GM18873 (cell line): ENCODE results near the gene CNTN6.

Experiments
- ATAC-seq: cut with Tn5 transposase; IDR thresholded peaks from one replicate; pipeline ENCODE4 v1.9.1; 2021; ENCODE audit warnings: mild to moderate bottlenecking, moderate library complexity, moderate number of reproducible peaks; ENCODE audit not compliant: unreplicated experiment, low FRiP score

Gene CNTN6

GRCh38 chr3:1171320-1171719 is 78.5 kb downstream of the CNTN6 start:
- ATAC-seq, result no peak

GRCh38 chr3:1172644-1173043 is 79.8 kb downstream of the CNTN6 start:
- ATAC-seq, result no peak

DNA sequence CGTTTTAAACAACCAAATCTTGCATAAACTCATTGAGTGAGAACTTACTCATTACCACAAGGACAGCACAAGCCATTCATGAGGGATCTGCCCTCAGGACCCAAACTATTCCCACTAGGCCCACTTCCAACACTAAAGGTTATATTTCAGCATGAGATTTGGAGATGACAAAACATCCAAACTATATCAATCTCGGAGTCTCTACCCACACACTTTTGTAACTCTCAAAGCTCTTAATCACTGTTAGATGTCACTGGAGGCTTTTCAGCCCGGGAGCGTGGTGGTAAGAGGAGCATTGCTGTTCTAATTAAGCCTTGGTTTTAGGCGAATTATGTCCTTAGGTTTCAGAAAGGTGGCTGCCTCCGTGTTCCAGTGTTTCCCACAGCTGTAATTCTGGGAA is 86.3 kb downstream of the CNTN6 start:
- no peak for ATAC-seq

- ATAC-seq, result no peak
These were observed 90.7 kb downstream of the CNTN6 start for GRCh38 chr3:1183320-1184048.

GRCh38 chr3:1190569-1190968 is 97.7 kb downstream of the CNTN6 start:
- ATAC-seq, result no peak

- no peak for ATAC-seq
These were observed 98.2 kb downstream of the CNTN6 start for GRCh38 chr3:1191026-1191425.

DNA sequence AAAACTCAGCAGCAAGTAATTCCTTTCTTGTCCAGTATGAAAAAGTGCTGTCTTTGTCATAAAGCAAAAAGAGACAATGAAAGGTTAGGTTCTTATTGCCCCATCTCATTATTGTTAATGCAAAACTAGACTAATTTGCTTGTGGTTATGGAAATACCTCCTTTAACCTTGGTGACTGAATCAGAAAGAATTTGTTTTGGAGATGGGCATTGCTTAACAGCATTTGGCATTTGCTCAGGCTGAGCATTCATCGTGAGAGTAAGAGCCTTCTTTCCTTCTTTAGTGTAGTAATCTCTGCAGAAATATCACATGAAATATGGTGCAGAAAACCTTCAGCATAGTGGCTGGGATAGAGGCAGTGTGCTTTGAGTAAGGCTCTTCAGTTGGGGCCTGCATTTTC is 103.1 kb downstream of the CNTN6 start:
- no peak for ATAC-seq

- ATAC-seq, result no peak
These were observed 104.2 kb downstream of the CNTN6 start for GRCh38 chr3:1197051-1197450.

GRCh38 chr3:1200371-1200770 is 107.5 kb downstream of the CNTN6 start:
- no peak for ATAC-seq

- ATAC-seq, result no peak
These were observed 115.1 kb downstream of the CNTN6 start for GRCh38 chr3:1207904-1208303.

- ATAC-seq, result no peak
These were observed 122.1 kb downstream of the CNTN6 start for GRCh38 chr3:1214933-1215332.

DNA sequence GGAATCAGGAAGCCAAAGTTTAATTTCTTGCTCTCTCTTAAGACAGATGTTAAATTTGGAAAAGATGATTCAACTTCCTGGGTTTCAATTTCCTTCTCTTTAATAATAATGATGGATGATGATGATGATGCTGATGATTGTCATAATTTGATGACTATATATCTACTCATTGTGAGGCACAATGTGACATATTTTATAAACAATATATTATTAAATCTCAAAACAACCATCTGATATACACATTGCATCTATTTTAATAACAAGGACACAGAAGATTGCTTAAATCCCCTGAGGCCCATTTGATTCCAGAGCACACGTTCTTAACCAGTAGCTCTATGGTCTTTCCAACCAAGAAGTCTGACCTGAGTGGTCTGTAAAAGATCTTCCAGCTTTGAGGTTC is 124.0 kb downstream of the CNTN6 start:
- no peak for ATAC-seq

- ATAC-seq, result no peak
These were observed 134.3 kb downstream of the CNTN6 start for GRCh38 chr3:1227111-1227510.

GRCh38 chr3:1228289-1228688 is 135.5 kb downstream of the CNTN6 start:
- no peak for ATAC-seq

DNA sequence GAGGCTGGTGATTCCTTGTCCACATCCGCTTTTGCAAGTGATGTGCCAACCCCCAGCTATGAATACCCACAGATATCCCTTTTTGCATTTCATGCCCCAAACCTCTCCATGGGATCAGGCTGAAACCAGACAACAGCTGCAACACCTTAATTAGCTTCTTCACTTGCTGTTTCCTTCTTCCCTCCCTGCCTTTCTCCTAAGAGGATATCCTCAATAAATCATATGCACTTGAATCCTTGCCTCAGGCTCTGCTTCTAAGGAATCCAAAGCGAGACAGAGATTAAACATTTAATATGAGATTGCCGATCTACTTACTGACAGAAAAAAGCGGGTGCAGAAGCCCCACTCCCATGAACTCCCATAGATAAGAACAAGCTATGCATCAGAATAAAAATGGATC is 138.1 kb downstream of the CNTN6 start:
- ATAC-seq, result no peak

GRCh38 chr3:1232276-1232675 is 139.5 kb downstream of the CNTN6 start:
- ATAC-seq, result no peak

- no peak for ATAC-seq
These were observed 142.8 kb downstream of the CNTN6 start for GRCh38 chr3:1235526-1236120.

DNA sequence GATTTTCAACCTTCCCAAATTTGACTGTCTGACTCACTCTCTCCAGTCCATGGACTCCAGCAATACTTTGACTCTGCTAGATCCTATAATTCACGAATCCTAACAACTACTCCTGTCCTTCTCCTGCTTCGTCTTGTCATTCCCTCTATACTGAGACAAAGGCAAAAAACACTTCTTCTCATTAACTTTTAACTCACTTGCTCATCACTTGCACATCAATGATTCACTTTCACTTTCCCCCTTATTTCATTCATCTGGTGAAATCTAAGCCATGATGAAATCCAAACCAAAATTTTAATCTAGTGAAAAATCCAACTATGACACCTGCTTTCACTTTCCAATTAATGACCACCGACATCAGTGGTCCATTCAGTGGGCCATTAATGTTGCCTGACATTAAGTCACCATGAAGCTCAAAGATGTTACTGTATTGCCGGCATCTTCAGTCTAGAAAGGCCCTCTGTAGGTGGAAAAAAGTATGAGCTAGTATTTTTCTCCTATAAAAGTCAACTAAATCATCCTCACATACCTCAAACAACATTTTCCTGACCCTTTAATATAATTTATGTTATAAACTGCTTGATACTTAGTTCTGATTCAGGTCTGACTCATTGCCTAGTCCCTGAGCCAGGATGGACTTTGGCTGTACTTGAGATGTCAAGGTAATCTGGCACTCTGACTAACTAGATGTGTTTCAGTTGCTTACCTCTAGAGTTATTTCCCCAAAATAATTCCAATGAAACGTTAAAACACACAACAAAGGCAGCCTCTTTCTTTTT is 158.6 kb downstream of the CNTN6 start:
- ATAC-seq, result no peak

DNA sequence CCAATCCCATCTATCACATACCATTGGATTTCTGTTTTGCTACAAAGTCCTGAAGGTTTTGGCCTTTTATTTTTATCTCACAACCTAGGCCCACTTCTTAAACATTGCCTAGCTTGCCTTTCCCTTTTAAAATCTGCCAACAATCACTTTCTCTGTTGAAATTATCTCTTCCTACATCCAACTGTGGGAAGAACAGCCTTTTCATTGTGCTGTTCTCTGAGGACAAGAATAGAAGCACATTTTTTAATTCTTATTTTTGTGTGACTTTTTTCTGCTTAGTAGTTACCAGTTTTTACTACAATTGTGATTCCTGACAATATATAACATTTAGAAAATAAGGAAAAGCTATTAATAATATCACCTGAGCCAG is 159.2 kb downstream of the CNTN6 start:
- no peak for ATAC-seq

- ATAC-seq, result no peak
These were observed 169.4 kb downstream of the CNTN6 start for GRCh38 chr3:1262246-1262645.

DNA sequence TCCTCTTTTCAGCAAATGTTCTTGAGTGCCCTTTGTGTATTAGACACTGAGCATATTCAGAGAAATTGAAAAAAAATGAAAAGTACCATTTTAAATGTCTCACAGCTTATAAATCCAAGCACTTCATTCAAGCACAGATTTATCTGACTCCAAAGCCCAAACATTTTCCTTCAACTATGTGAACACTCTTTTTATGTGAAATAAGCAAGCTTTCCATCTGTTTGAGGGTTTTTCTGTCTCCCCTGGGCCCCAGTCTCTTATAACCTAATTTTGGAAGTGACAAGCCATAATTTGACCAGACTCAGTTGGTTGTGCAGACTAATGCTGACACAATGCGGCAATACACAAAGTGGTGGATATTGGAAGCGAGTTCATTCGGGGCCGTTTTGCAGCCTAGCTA is 170.3 kb downstream of the CNTN6 start:
- no peak for ATAC-seq

DNA sequence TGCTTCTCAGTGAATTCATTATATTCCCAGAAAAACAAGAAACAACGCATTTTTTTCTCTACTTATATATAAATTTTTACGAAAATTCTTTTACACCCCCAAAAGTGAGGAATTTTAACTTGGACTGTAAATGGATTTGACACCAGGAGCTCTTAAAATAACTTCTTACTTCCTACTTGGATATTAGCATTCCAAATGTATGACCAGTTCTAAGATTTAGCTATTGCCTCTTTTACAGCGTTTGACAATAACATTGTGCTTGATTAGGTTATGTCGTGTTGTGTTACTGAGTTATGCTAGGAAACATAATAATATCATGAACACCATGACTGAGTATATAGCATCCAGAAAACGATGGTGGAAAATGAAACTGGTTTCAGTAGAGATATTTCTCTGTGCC is 177.0 kb downstream of the CNTN6 start:
- no peak for ATAC-seq
